HG03520 (cell line): ENCODE results near the gene SIGLEC1.

Source experiments
- ATAC-seq: cut with Tn5 transposase; IDR thresholded peaks from one replicate; pipeline ENCODE4 v1.9.1; 2021; ENCODE audit warnings: mild to moderate bottlenecking, moderate library complexity; ENCODE audit not compliant: unreplicated experiment

SIGLEC1 gene

GRCh38 chr20:3712279-3712873, at the start of gene SIGLEC1:
Gene SIGLEC1 (minus strand): TSS chr20:3712600. CDS start chr20:3707128, 5,472 bp downstream.
- ATAC-seq, result no peak

- ATAC-seq, result no peak
Observed at GRCh38 chr20:3760655-3761348, 48.4 kb upstream of the SIGLEC1 start.

GRCh38 chr20:3759884-3760283, 47.5 kb upstream of the SIGLEC1 start:
- ATAC-seq, result no peak

GRCh38 chr20:3759316-3759823, 47.0 kb upstream of the SIGLEC1 start:
- no peak for ATAC-seq

GRCh38 chr20:3758566-3758965, 46.2 kb upstream of the SIGLEC1 start:
- ATAC-seq, result no peak

GRCh38 chr20:3757268-3757667, 44.9 kb upstream of the SIGLEC1 start:
- ATAC-seq, result no peak

- ATAC-seq, result no peak
Observed at GRCh38 chr20:3755814-3756480, 43.5 kb upstream of the SIGLEC1 start.

GRCh38 chr20:3755269-3755668, 42.9 kb upstream of the SIGLEC1 start:
- no peak for ATAC-seq

GRCh38 chr20:3754276-3754630, 41.9 kb upstream of the SIGLEC1 start:
- no peak for ATAC-seq

- ATAC-seq, result no peak
Observed at GRCh38 chr20:3753501-3754275, 41.3 kb upstream of the SIGLEC1 start.

- ATAC-seq, result no peak
Observed at GRCh38 chr20:3753098-3753497, 40.7 kb upstream of the SIGLEC1 start.

- ATAC-seq, result no peak
Observed at GRCh38 chr20:3752386-3752759, 40.0 kb upstream of the SIGLEC1 start.

GRCh38 chr20:3751675-3752385, 39.4 kb upstream of the SIGLEC1 start:
- ATAC-seq, result no peak

- ATAC-seq, result no peak
Observed at GRCh38 chr20:3751305-3751674, 38.9 kb upstream of the SIGLEC1 start.

- ATAC-seq, result no peak
Observed at GRCh38 chr20:3749689-3750531, 37.5 kb upstream of the SIGLEC1 start.

- ATAC-seq, result no peak
Observed at GRCh38 chr20:3749087-3749688, 36.8 kb upstream of the SIGLEC1 start.

GRCh38 chr20:3748073-3748472, 35.7 kb upstream of the SIGLEC1 start:
- ATAC-seq, result no peak

- no peak for ATAC-seq
Observed at GRCh38 chr20:3747471-3747870, 35.1 kb upstream of the SIGLEC1 start.

- no peak for ATAC-seq
Observed at GRCh38 chr20:3745686-3746173, 33.3 kb upstream of the SIGLEC1 start.
